ENCODE measurements around the gene ABI3BP. TPM values are rescaled to one million over a fixed set of nuclear protein-coding genes. Genes with fewer than 3 reads are reported as not detected.

The ABI3BP gene
- total and polyA plus RNA-seq, 4 donors = 1.9 to 4.2 (median 2.4) TPM

GRCh38 chr3:100746092-100746491 is 247.1 kb downstream of the ABI3BP start:
- peaks cover 6 to 49% (median 28%) of the 10 kb centered on the region in 4 donors for H3K36me3 ChIP-seq (ENCODE audit: control insufficient read depth in 4 of 4, insufficient read depth in 3 of 4, low read depth in 1 of 4, low read length in 3 of 4)
- DNase-seq (ENCODE audit: low spot score) = no peak
- TF ChIP-seq ATF3 (IDR thresholded peaks at IDR 0.05) = no peak
- TF ChIP-seq FOXA2 (IDR thresholded peaks at IDR 0.05) = no peak
- no peak for TF ChIP-seq TAF1 (conservative IDR thresholded peaks at IDR 0.05)
- no peak for TF ChIP-seq JUND (IDR thresholded peaks at IDR 0.05)
- no peak for TF ChIP-seq RXRA (IDR thresholded peaks at IDR 0.05)
- no peak for TF ChIP-seq MAX (IDR thresholded peaks at IDR 0.05)
- TF ChIP-seq ZBTB33 (IDR thresholded peaks at IDR 0.05) = no peak
- no peak for TF ChIP-seq CTCF (IDR thresholded peaks at IDR 0.05; ENCODE audit: low read depth, low read length, missing input control)
- TF ChIP-seq GABPA (IDR thresholded peaks at IDR 0.05 in 1 of 2, conservative IDR thresholded peaks at IDR 0.05 in 1 of 2) = no peak
- TF ChIP-seq HNF4G (IDR thresholded peaks at IDR 0.05) = no peak
- no peak for TF ChIP-seq HNF4A (conservative IDR thresholded peaks at IDR 0.05)
- no peak for TF ChIP-seq YY1 (IDR thresholded peaks at IDR 0.05)
- no peak for TF ChIP-seq EGR1 (IDR thresholded peaks at IDR 0.05; ENCODE audit: low read depth in 2 of 2)
- no peak for TF ChIP-seq SP1 (IDR thresholded peaks at IDR 0.05)

DNA sequence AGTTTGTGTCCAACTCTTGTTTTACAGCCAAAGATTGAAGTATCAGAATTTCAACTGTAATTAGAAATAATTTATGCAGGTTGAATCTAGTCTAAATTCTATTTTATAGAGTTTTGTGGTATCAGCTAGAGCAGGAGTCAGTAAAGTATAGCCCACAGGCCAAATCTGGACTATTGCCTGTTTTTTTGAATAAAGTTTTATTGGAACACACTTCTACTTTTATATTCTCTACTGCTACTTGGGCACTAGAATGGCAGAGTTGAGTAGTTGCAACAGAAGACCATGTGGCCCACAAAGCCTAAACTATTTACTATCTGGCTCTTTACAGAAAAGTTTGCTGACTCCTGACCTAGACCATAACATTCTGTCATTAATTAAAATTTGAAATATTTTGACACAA is 247.6 kb downstream of the ABI3BP start:
- peaks cover 3 to 28% (median 11%) of the 10 kb centered on the region in 4 donors for H3K4me1 ChIP-seq (ENCODE audit: control insufficient read depth in 4 of 4, insufficient read depth in 4 of 4, low read length in 3 of 4)
- no peaks in the 10 kb centered on the region for H3K27me3 ChIP-seq (ENCODE audit: control insufficient read depth in 4 of 4, insufficient read depth in 4 of 4, low read length in 3 of 4)
- H3K9ac ChIP-seq (ENCODE audit: low read depth in 1 of 2, low read length in 2 of 2) = no peak overlapping the region
- H3K27ac ChIP-seq (ENCODE audit: low read depth in 1 of 2, low read length in 2 of 2) = no peak overlapping the region
- H3K4me3 ChIP-seq (ENCODE audit: low read depth in 1 of 3, low read length in 3 of 3) = no peak overlapping the region
- peaks cover 5 to 49% (median 28%) of the 10 kb centered on the region in 4 donors for H3K36me3 ChIP-seq (ENCODE audit: control insufficient read depth in 4 of 4, insufficient read depth in 3 of 4, low read depth in 1 of 4, low read length in 3 of 4)
- no peak for TF ChIP-seq RAD21 (IDR thresholded peaks at IDR 0.05)
- no peak for TF ChIP-seq SP1 (IDR thresholded peaks at IDR 0.05)
- TF ChIP-seq FOXA1 (IDR thresholded peaks at IDR 0.05) = no peak
- TF ChIP-seq ZBTB33 (IDR thresholded peaks at IDR 0.05) = no peak
- TF ChIP-seq HNF4A (conservative IDR thresholded peaks at IDR 0.05) = no peak
- no peak for TF ChIP-seq ATF3 (IDR thresholded peaks at IDR 0.05)
- no peak for TF ChIP-seq JUND (IDR thresholded peaks at IDR 0.05)
- no peak for TF ChIP-seq NR2F2 (IDR thresholded peaks at IDR 0.05)
- no peak for TF ChIP-seq EGR1 (IDR thresholded peaks at IDR 0.05; ENCODE audit: low read depth in 2 of 2)
- no peak for TF ChIP-seq GABPA (IDR thresholded peaks at IDR 0.05 in 1 of 2, conservative IDR thresholded peaks at IDR 0.05 in 1 of 2)
- no peak for TF ChIP-seq YY1 (IDR thresholded peaks at IDR 0.05)
- TF ChIP-seq RXRA (IDR thresholded peaks at IDR 0.05) = no peak
- no peak for DNase-seq (ENCODE audit: low spot score)
- H3K9me3 ChIP-seq (ENCODE audit: control insufficient read depth in 4 of 4, low read length in 3 of 4) = no peaks in the 10 kb centered on the region

More at GRCh38 chr3:100746092-100746491, 247.1 kb downstream of the ABI3BP start:
- Histone ChIP-seq H3K27me3 (ENCODE audit: control insufficient read depth in 4 of 4, insufficient read depth in 4 of 4, low read length in 3 of 4) (no peaks in the 10 kb centered on the region), H3K27ac (ENCODE audit: low read depth in 1 of 2, low read length in 2 of 2) (no peak overlapping the region), H3K4me1 (ENCODE audit: control insufficient read depth in 4 of 4, insufficient read depth in 4 of 4, low read length in 3 of 4) (peaks cover 3 to 29% (median 11%) of the 10 kb centered on the region in 4 donors), H3K9ac (ENCODE audit: low read depth in 1 of 2, low read length in 2 of 2) (no peak overlapping the region), H3K9me3 (ENCODE audit: control insufficient read depth in 4 of 4, low read length in 3 of 4) (no peaks in the 10 kb centered on the region), H3K4me3 (ENCODE audit: low read depth in 1 of 3, low read length in 3 of 3) (no peak overlapping the region)
- 88% methylated on average over 3 of the region's 3 CpGs for WGBS
